ENCODE data around the gene SNTA1.

- TF ChIP-seq POLR2A (IDR thresholded peaks at IDR 0.05; ENCODE audit: low read depth) (no peak), CTCF (IDR thresholded peaks at IDR 0.05) (no peak), EP300 (IDR thresholded peaks at IDR 0.05) (no peak), POLR2AphosphoS5 (IDR thresholded peaks at IDR 0.05) (no peak)
Measured at GRCh38 chr20:33411711-33412483, 31.7 kb downstream of the SNTA1 start.
